ENCODE data around the gene S1PR3. TPM values are rescaled to one million over a fixed set of nuclear protein-coding genes. Genes with fewer than 3 reads are reported as not detected.

The S1PR3 gene
- polyA plus RNA-seq, 2 donors, result 3.2 to 6.7 TPM

GRCh38 chr9:89024727-89025126, 33.5 kb downstream of the S1PR3 start:
- Histone ChIP-seq H3K9me3 (ENCODE audit: control insufficient read depth in 2 of 2, insufficient read depth in 1 of 2, low read depth in 1 of 2, low read length in 1 of 2) (no peaks in the 10 kb centered on the region), H3K36me3 (ENCODE audit: control insufficient read depth in 2 of 2, insufficient read depth in 2 of 2, low read length in 1 of 2) (no peaks in the 10 kb centered on the region), H3K4me1 (ENCODE audit: control insufficient read depth in 2 of 2, insufficient read depth in 2 of 2, low read length in 1 of 2) (peaks cover 2 to 11% of the 10 kb centered on the region in 2 donors), H3K27me3 (ENCODE audit: control insufficient read depth in 1 of 2, insufficient read depth in 2 of 2, low read length in 2 of 2) (no peaks in the 10 kb centered on the region), H3K4me3 (ENCODE audit: low read depth in 1 of 2, low read length in 2 of 2) (no peak overlapping the region), H3K27ac (ENCODE audit: low read depth in 2 of 2, low read length in 1 of 2) (no peak overlapping the region)
- WGBS, 2 donors, result 88 to 92% methylated on average over 4 of the region's 4 CpGs

GRCh38 chr9:89025553-89025952, 34.3 kb downstream of the S1PR3 start:
- Histone ChIP-seq H3K4me3 (ENCODE audit: low read depth in 1 of 2, low read length in 2 of 2) (no peak overlapping the region), H3K4me1 (ENCODE audit: control insufficient read depth in 2 of 2, insufficient read depth in 2 of 2, low read length in 1 of 2) (peaks cover 2 to 11% of the 10 kb centered on the region in 2 donors), H3K9me3 (ENCODE audit: control insufficient read depth in 2 of 2, insufficient read depth in 1 of 2, low read depth in 1 of 2, low read length in 1 of 2) (no peaks in the 10 kb centered on the region), H3K27ac (ENCODE audit: low read depth in 2 of 2, low read length in 1 of 2) (no peak overlapping the region), H3K27me3 (ENCODE audit: control insufficient read depth in 1 of 2, insufficient read depth in 2 of 2, low read length in 2 of 2) (no peaks in the 10 kb centered on the region), H3K36me3 (ENCODE audit: control insufficient read depth in 2 of 2, insufficient read depth in 2 of 2, low read length in 1 of 2) (no peaks in the 10 kb centered on the region)

GRCh38 chr9:89026876-89027275, 35.6 kb downstream of the S1PR3 start:
- Histone ChIP-seq H3K27me3 (ENCODE audit: control insufficient read depth in 1 of 2, insufficient read depth in 2 of 2, low read length in 2 of 2) (no peaks in the 10 kb centered on the region), H3K36me3 (ENCODE audit: control insufficient read depth in 2 of 2, insufficient read depth in 2 of 2, low read length in 1 of 2) (no peaks in the 10 kb centered on the region), H3K4me1 (ENCODE audit: control insufficient read depth in 2 of 2, insufficient read depth in 2 of 2, low read length in 1 of 2) (peaks cover 0 to 4% of the 10 kb centered on the region in 2 donors), H3K27ac (ENCODE audit: low read depth in 2 of 2, low read length in 1 of 2) (no peak overlapping the region), H3K4me3 (ENCODE audit: low read depth in 1 of 2, low read length in 2 of 2) (no peak overlapping the region), H3K9me3 (ENCODE audit: control insufficient read depth in 2 of 2, insufficient read depth in 1 of 2, low read depth in 1 of 2, low read length in 1 of 2) (no peaks in the 10 kb centered on the region)
- 59 to 70% methylated on average over 3 of the region's 3 CpGs for whole genome bisulfite sequencing, 2 donors

- H3K27ac ChIP-seq (ENCODE audit: low read depth in 2 of 2, low read length in 1 of 2), result no peak overlapping the region
- no peaks in the 10 kb centered on the region for H3K36me3 ChIP-seq (ENCODE audit: control insufficient read depth in 2 of 2, insufficient read depth in 2 of 2, low read length in 1 of 2)
- H3K9me3 ChIP-seq (ENCODE audit: control insufficient read depth in 2 of 2, insufficient read depth in 1 of 2, low read depth in 1 of 2, low read length in 1 of 2), result no peaks in the 10 kb centered on the region
- no peak overlapping the region for H3K4me3 ChIP-seq (ENCODE audit: low read depth in 1 of 2, low read length in 2 of 2)
- no peaks in the 10 kb centered on the region for H3K27me3 ChIP-seq (ENCODE audit: control insufficient read depth in 1 of 2, insufficient read depth in 2 of 2, low read length in 2 of 2)
- H3K4me1 ChIP-seq (ENCODE audit: control insufficient read depth in 2 of 2, insufficient read depth in 2 of 2, low read length in 1 of 2), result no peaks in the 10 kb centered on the region
These were observed 38.5 kb downstream of the S1PR3 start for GRCh38 chr9:89029788-89030187.

- Histone ChIP-seq H3K4me3 (ENCODE audit: low read depth in 1 of 2, low read length in 2 of 2) (no peak overlapping the region), H3K27ac (ENCODE audit: low read depth in 2 of 2, low read length in 1 of 2) (no peak overlapping the region), H3K9me3 (ENCODE audit: control insufficient read depth in 2 of 2, insufficient read depth in 1 of 2, low read depth in 1 of 2, low read length in 1 of 2) (no peaks in the 10 kb centered on the region), H3K36me3 (ENCODE audit: control insufficient read depth in 2 of 2, insufficient read depth in 2 of 2, low read length in 1 of 2) (no peaks in the 10 kb centered on the region), H3K4me1 (ENCODE audit: control insufficient read depth in 2 of 2, insufficient read depth in 2 of 2, low read length in 1 of 2) (no peaks in the 10 kb centered on the region), H3K27me3 (ENCODE audit: control insufficient read depth in 1 of 2, insufficient read depth in 2 of 2, low read length in 2 of 2) (no peaks in the 10 kb centered on the region)
- WGBS, 2 donors, result 86% methylated on average over 5 of the region's 5 CpGs
These were observed 40.9 kb downstream of the S1PR3 start for GRCh38 chr9:89032173-89032572.

- H3K36me3 ChIP-seq (ENCODE audit: control insufficient read depth in 2 of 2, insufficient read depth in 2 of 2, low read length in 1 of 2), result no peaks in the 10 kb centered on the region
- no peaks in the 10 kb centered on the region for H3K27me3 ChIP-seq (ENCODE audit: control insufficient read depth in 1 of 2, insufficient read depth in 2 of 2, low read length in 2 of 2)
- WGBS, 2 donors, result 88 to 91% methylated on average over 5 of the region's 5 CpGs
- peaks cover under 1% of the 10 kb centered on the region in 2 donors for H3K4me1 ChIP-seq (ENCODE audit: control insufficient read depth in 2 of 2, insufficient read depth in 2 of 2, low read length in 1 of 2)
- H3K9me3 ChIP-seq (ENCODE audit: control insufficient read depth in 2 of 2, insufficient read depth in 1 of 2, low read depth in 1 of 2, low read length in 1 of 2), result no peaks in the 10 kb centered on the region
- no peak overlapping the region for H3K4me3 ChIP-seq (ENCODE audit: low read depth in 1 of 2, low read length in 2 of 2)
- H3K27ac ChIP-seq (ENCODE audit: low read depth in 2 of 2, low read length in 1 of 2), result no peak overlapping the region
These were observed 41.4 kb downstream of the S1PR3 start for GRCh38 chr9:89032661-89033060.

GRCh38 chr9:89036383-89036782, 45.1 kb downstream of the S1PR3 start:
- H3K27me3 ChIP-seq (ENCODE audit: control insufficient read depth in 1 of 2, insufficient read depth in 2 of 2, low read length in 2 of 2), result no peaks in the 10 kb centered on the region
- H3K36me3 ChIP-seq (ENCODE audit: control insufficient read depth in 2 of 2, insufficient read depth in 2 of 2, low read length in 1 of 2), result no peaks in the 10 kb centered on the region
- H3K27ac ChIP-seq (ENCODE audit: low read depth in 2 of 2, low read length in 1 of 2), result no peak overlapping the region
- no peak overlapping the region for H3K4me3 ChIP-seq (ENCODE audit: low read depth in 1 of 2, low read length in 2 of 2)
- WGBS, 2 donors, result 64 to 68% methylated on average over 8 of the region's 8 CpGs
- peaks cover 4 to 5% of the 10 kb centered on the region in 2 donors for H3K4me1 ChIP-seq (ENCODE audit: control insufficient read depth in 2 of 2, insufficient read depth in 2 of 2, low read length in 1 of 2)
- H3K9me3 ChIP-seq (ENCODE audit: control insufficient read depth in 2 of 2, insufficient read depth in 1 of 2, low read depth in 1 of 2, low read length in 1 of 2), result peaks cover 0 to 6% of the 10 kb centered on the region in 2 donors

- Histone ChIP-seq H3K27me3 (ENCODE audit: control insufficient read depth in 1 of 2, insufficient read depth in 2 of 2, low read length in 2 of 2) (no peaks in the 10 kb centered on the region), H3K9me3 (ENCODE audit: control insufficient read depth in 2 of 2, insufficient read depth in 1 of 2, low read depth in 1 of 2, low read length in 1 of 2) (peaks cover 0 to 6% of the 10 kb centered on the region in 2 donors), H3K36me3 (ENCODE audit: control insufficient read depth in 2 of 2, insufficient read depth in 2 of 2, low read length in 1 of 2) (no peaks in the 10 kb centered on the region), H3K27ac (ENCODE audit: low read depth in 2 of 2, low read length in 1 of 2) (no peak overlapping the region), H3K4me3 (ENCODE audit: low read depth in 1 of 2, low read length in 2 of 2) (no peak overlapping the region), H3K4me1 (ENCODE audit: control insufficient read depth in 2 of 2, insufficient read depth in 2 of 2, low read length in 1 of 2) (peaks cover 4 to 5% of the 10 kb centered on the region in 2 donors)
- WGBS, 2 donors, result 80 to 83% methylated on average over 3 of the region's 3 CpGs
These were observed 45.6 kb downstream of the S1PR3 start for GRCh38 chr9:89036891-89037290.

GRCh38 chr9:89037346-89037745, 46.1 kb downstream of the S1PR3 start:
- WGBS, 2 donors, result 61 to 73% methylated on average over 4 of the region's 4 CpGs
- no peak overlapping the region for H3K4me3 ChIP-seq (ENCODE audit: low read depth in 1 of 2, low read length in 2 of 2)
- H3K9me3 ChIP-seq (ENCODE audit: control insufficient read depth in 2 of 2, insufficient read depth in 1 of 2, low read depth in 1 of 2, low read length in 1 of 2), result peaks cover 0 to 6% of the 10 kb centered on the region in 2 donors
- no peaks in the 10 kb centered on the region for H3K27me3 ChIP-seq (ENCODE audit: control insufficient read depth in 1 of 2, insufficient read depth in 2 of 2, low read length in 2 of 2)
- H3K36me3 ChIP-seq (ENCODE audit: control insufficient read depth in 2 of 2, insufficient read depth in 2 of 2, low read length in 1 of 2), result peaks cover 0 to 2% of the 10 kb centered on the region in 2 donors
- H3K27ac ChIP-seq (ENCODE audit: low read depth in 2 of 2, low read length in 1 of 2), result no peak overlapping the region
- peaks cover 4 to 5% of the 10 kb centered on the region in 2 donors for H3K4me1 ChIP-seq (ENCODE audit: control insufficient read depth in 2 of 2, insufficient read depth in 2 of 2, low read length in 1 of 2)

GRCh38 chr9:89037891-89038290, 46.6 kb downstream of the S1PR3 start:
- peaks cover 0 to 6% of the 10 kb centered on the region in 2 donors for H3K9me3 ChIP-seq (ENCODE audit: control insufficient read depth in 2 of 2, insufficient read depth in 1 of 2, low read depth in 1 of 2, low read length in 1 of 2)
- 84 to 87% methylated on average over 9 of the region's 9 CpGs for WGBS, 2 donors
- no peak overlapping the region for H3K27ac ChIP-seq (ENCODE audit: low read depth in 2 of 2, low read length in 1 of 2)

More at GRCh38 chr9:89037891-89038290, 46.6 kb downstream of the S1PR3 start:
- Histone ChIP-seq H3K4me3 (ENCODE audit: low read depth in 1 of 2, low read length in 2 of 2) (no peak overlapping the region), H3K36me3 (ENCODE audit: control insufficient read depth in 2 of 2, insufficient read depth in 2 of 2, low read length in 1 of 2) (peaks cover 0 to 2% of the 10 kb centered on the region in 2 donors), H3K4me1 (ENCODE audit: control insufficient read depth in 2 of 2, insufficient read depth in 2 of 2, low read length in 1 of 2) (peaks cover 4 to 5% of the 10 kb centered on the region in 2 donors), H3K27me3 (ENCODE audit: control insufficient read depth in 1 of 2, insufficient read depth in 2 of 2, low read length in 2 of 2) (no peaks in the 10 kb centered on the region)
